GM12878 (cell line): ENCODE measurements around the gene SUOX. TPM values are rescaled to one million over a fixed set of nuclear protein-coding genes. Genes with fewer than 3 reads are reported as not detected.

Experiments used
- ATAC-seq: fragments of 200-7000 bp; cut with Tn5 transposase; 3 replicates; pipeline ENCODE4 v1.9.1; 2020; ENCODE audit warnings: mild to moderate bottlenecking, moderate library complexity
- BruUV-seq: library from RNA; stranded (reverse); fragments of 400-500 nt; replicated peaks from 2 replicates; lab custom pipeline; 2021; lab: Mats Ljungman, UMichigan
- CTCF ChIA-PET: fragments of 300-600 bp; sonication (Branson Sonifier 250); formaldehyde crosslinking; extraction: SDS; loops from one replicate; lab custom pipeline; 2021; ENCODE audit warnings: inconsistent platforms; lab: Yijun Ruan, JAX
- POLR2A ChIA-PET: fragments of 350-600 bp; formaldehyde crosslinking; extraction: SDS; loops from one replicate; lab custom pipeline; 2021; ENCODE audit warnings: inconsistent platforms; lab: Charles Lee
- RAD21 ChIA-PET: fragments of 300-600 bp; sonication (Branson Sonifier 250); formaldehyde crosslinking; loops from one replicate; lab custom pipeline; 2023; ENCODE audit warnings: antibody characterized with exemption; ENCODE audit not compliant: unreplicated experiment; lab: Charles Lee
- SMC1A ChIA-PET: fragments of 300-600 bp; sonication (Branson Sonifier 250); formaldehyde crosslinking; loops from one replicate; lab custom pipeline; 2023; ENCODE audit not compliant: unreplicated experiment, uncharacterized antibody; lab: Charles Lee
- DNase-seq: peaks from one replicate; pipeline ENCODE4 v3.0.0-alpha.2; 2011; ENCODE audit warnings: low read depth, low spot score
- FAIRE-seq: peaks from 3 replicates; lab custom pipeline; 2011; peaks lifted over from hg19 to GRCh38; lab: Jason Lieb, UNC
- H2AFZ ChIP-seq: 2 replicates; pipeline ENCODE4 v1.6.0; 2011; ENCODE audit warnings: low read depth, low read length, control low read depth; ENCODE audit not compliant: control insufficient read depth
- H3K27ac ChIP-seq: 2 replicates; pipeline ENCODE4 v1.5.1; 2011; ENCODE audit warnings: control low read depth; ENCODE audit not compliant: control insufficient read depth, insufficient read depth
- H3K27me3 ChIP-seq, 2 experiments: replicated peaks in 1 of 2; 2 replicates each; pipeline versions ENCODE4 v1.6.0 to v1.6.1; 2011; ENCODE audit warnings: low read length in 1 of 2; ENCODE audit not compliant: control insufficient read depth in 2 of 2, insufficient read depth in 2 of 2
- H3K36me3 ChIP-seq, 2 experiments: 2 replicates each; pipeline ENCODE4 v1.5.1; 2011; ENCODE audit warnings: low read length in 1 of 2; ENCODE audit not compliant: control insufficient read depth in 2 of 2, insufficient read depth in 2 of 2
- H3K4me1 ChIP-seq: 2 replicates; pipeline ENCODE4 v1.6.1; 2011; ENCODE audit warnings: mild to moderate bottlenecking, low read length, moderate library complexity, mixed read lengths; ENCODE audit not compliant: control insufficient read depth, insufficient read depth
- H3K4me2 ChIP-seq: 2 replicates; pipeline ENCODE4 v1.6.0; 2011; ENCODE audit warnings: control low read depth; ENCODE audit not compliant: control insufficient read depth, insufficient read depth
- H3K4me3 ChIP-seq: fragments of 200-600 bp; sonication (generic); 2 replicates; pipeline ENCODE4 v1.5.1; 2016
- H3K79me2 ChIP-seq: 2 replicates; pipeline ENCODE4 v1.6.0; 2011; ENCODE audit warnings: low read length; ENCODE audit not compliant: control insufficient read depth, insufficient read depth
- H3K9ac ChIP-seq: 2 replicates; pipeline ENCODE4 v1.8.0; 2011; ENCODE audit warnings: low read length, control low read depth, mixed read lengths; ENCODE audit not compliant: control insufficient read depth, insufficient read depth
- H3K9me3 ChIP-seq: replicated peaks from 3 replicates; pipeline ENCODE4 v1.5.1; 2011; ENCODE audit warnings: mild to moderate bottlenecking, low read length; ENCODE audit not compliant: control insufficient read depth, insufficient read depth
- H4K20me1 ChIP-seq: 2 replicates; pipeline ENCODE4 v1.6.0; 2011; ENCODE audit not compliant: control insufficient read depth, insufficient read depth
- MYC ChIP-seq: IDR thresholded peaks from 2 replicates; pipeline ENCODE4 v1.6.1; 2011; ENCODE audit warnings: mild to moderate bottlenecking, low read length, moderate library complexity, inconsistent platforms; ENCODE audit not compliant: insufficient read depth, insufficient replicate concordance, insufficient read length, severe bottlenecking
- ZNF384 ChIP-seq: IDR thresholded peaks from 2 replicates; pipeline ENCODE4 v1.6.1; 2012; ENCODE audit warnings: low read depth, mild to moderate bottlenecking, low read length, improper control_type of control experiment, borderline replicate concordance
- WGBS: methylation state at CpG from one replicate; pipeline ENCODE4 v1.1.6; 2016; ENCODE audit warnings: low lambda C conversion rate; ENCODE audit not compliant: insufficient replicate concordance, insufficient coverage; ENCODE audit errors: missing lambda C conversion rate; 5-methylcytosine and 5-hydroxymethylcytosine counted together
- in situ Hi-C: fragments of 300-500 bp; cut with MboI; formaldehyde crosslinking; loops from 9 replicates; pipeline ENCODE4 v1.14.3; 2018; ENCODE audit warnings: mixed read lengths
- intact Hi-C: fragments of 100-400 bp; cut with micrococcal nuclease; formaldehyde crosslinking; loops from one replicate; pipeline ENCODE4 v1.14.2; 2022; ENCODE audit not compliant: unreplicated experiment
- polyA plus RNA-seq, 11 experiments: library from polyadenylated mRNA; depleted of rRNA in 4 of 11; unstranded in 6 of 11; stranded (reverse) in 5 of 11; fragments of >200 nt; fragmentation: Nextera tagmentation in 4 of 11; fragmentation: Illumina TruSeq in 1 of 11; extraction: Ambion mirVana in 4 of 11; extraction: Trizol in 1 of 11; gene quantifications; 1 replicate in 1 of 11; 2 replicates in 10 of 11; pipeline versions ENCODE4 v1.2.1 to v1.2.3, GENCODE V29; 2011 to 2016; ENCODE audit warnings: inconsistent platforms in 2 of 11, missing spikeins in 2 of 11, low read depth in 1 of 11
- total RNA-seq, 4 experiments: library from RNA; depleted of rRNA in 3 of 4; stranded (reverse); fragments of >200 nt in 3 of 4; fragmentation: Illumina TruSeq in 1 of 4; extraction: Trizol in 1 of 4; gene quantifications; 2 replicates each; pipeline versions ENCODE4 v1.2.1 to v1.2.3, GENCODE V29; 2013 to 2021
- TF ChIP-seq, protein P1 (sequence below): fragments of 450-650 bp; IDR thresholded peaks from 2 replicates; pipeline ENCODE4 v1.6.1; 2016; ENCODE audit warnings: mild to moderate bottlenecking

SUOX gene
- total and polyA plus RNA-seq, 10 of the 15 experiments (the other 5 are each of a cell fraction or from before 2014, with no cell fraction given) = 5.1 to 18.8 (median 13.4) TPM

DNA sequence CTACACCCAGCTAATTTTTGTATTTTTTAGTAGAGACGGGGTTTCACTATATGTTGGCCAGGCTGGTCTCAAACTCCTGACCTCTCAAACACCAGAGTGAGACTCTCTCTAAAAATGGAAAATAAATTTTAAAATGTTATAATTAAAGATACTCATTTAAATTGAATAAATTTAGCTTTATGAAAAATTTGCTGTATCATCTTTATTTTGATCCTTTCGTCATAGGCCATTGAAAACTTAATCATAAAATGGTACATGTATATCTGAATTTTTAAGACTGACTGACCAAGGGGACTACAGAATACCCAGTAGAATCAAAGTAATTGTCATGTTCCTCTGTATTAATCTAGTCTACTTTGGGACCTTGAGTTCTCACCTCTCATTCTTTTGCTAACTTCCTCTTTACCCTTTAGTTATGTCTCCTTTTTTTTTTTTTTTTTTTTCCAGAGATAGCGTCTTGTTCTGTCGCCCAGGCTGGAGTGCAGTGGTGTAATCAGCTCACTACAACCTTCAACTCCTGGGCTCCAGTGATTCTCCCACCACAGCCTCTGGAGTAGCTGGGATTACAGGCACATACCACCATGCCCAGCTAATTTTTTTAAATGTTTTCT is 13.7 kb upstream of the SUOX start:
- RAD21 ChIA-PET = interaction anchor here (0.6 to 6.4 kb wide), 9 partner anchors 9 to 245 kb away, joined by 3 to 56 read pairs (median 6); partner anchors contain the start of genes RAB5B and SUOX
- intact Hi-C loops (no loop called here), in situ Hi-C loops (no loop called here)
- Histone ChIP-seq H3K9ac (no peak overlapping the region), H3K9me3 (no peaks in the 10 kb centered on the region), H2AFZ (no peak overlapping the region), H3K27me3 (no peaks in the 10 kb centered on the region), H4K20me1 (no peaks in the 10 kb centered on the region), H3K4me2 (no peak overlapping the region), H3K79me2 (peaks cover 2% of the 10 kb centered on the region), H3K4me3 (no peak overlapping the region), H3K4me1 (peaks cover 16% of the 10 kb centered on the region), H3K36me3 (peaks cover 0 to 14% of the 10 kb centered on the region in 2 experiments; a peak in 3 of 4 replicates), H3K27ac (peak overlapping the region; percentile 38; the same call in 1 of the 2 replicates)
- no peak for FAIRE-seq
- TF ChIP-seq ZNF384 = peak; percentile 47; the same call in 1 of the 2 replicates
- TF ChIP-seq, protein P1, sequence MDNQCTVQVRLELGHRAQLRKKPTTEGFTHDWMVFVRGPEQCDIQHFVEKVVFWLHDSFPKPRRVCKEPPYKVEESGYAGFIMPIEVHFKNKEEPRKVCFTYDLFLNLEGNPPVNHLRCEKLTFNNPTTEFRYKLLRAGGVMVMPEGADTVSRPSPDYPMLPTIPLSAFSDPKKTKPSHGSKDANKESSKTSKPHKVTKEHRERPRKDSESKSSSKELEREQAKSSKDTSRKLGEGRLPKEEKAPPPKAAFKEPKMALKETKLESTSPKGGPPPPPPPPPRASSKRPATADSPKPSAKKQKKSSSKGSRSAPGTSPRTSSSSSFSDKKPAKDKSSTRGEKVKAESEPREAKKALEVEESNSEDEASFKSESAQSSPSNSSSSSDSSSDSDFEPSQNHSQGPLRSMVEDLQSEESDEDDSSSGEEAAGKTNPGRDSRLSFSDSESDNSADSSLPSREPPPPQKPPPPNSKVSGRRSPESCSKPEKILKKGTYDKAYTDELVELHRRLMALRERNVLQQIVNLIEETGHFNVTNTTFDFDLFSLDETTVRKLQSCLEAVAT = no peak
- no peak for TF ChIP-seq MYC
- DNase-seq = no peak
- no TSS peak for BruUV-seq
- POLR2A ChIA-PET = interaction anchor here (0.6 to 5.6 kb wide), 11 partner anchors 9 to 645 kb away, joined by 3 to 85 read pairs (median 5); partner anchors contain the start of genes DGKA, PYM1, RAB5B and SUOX
- SMC1A ChIA-PET = interaction anchor here (0.7 to 3.0 kb wide), 14 partner anchors 9 to 254 kb away, joined by 3 to 37 read pairs (median 5); partner anchors contain the start of genes RAB5B and SUOX
- peak; percentile 57 for ATAC-seq
- CTCF ChIA-PET = interaction anchor here (0.6 to 4.2 kb wide), 12 partner anchors 8 to 1206 kb away, joined by 3 to 45 read pairs (median 6); partner anchors contain the start of genes RAB5B and SUOX
- WGBS = 99% methylated on average over 3 of the region's 4 CpGs
